Ovary (tissue), 3 donors: Measurements from ENCODE around the gene HSP90AB1.

Source experiments
- CTCF ChIP-seq, 3 donors: fragments of 450-650 bp in 2 of 3; fragments of 200-600 bp in 1 of 3; IDR thresholded peaks; one replicate each; pipeline versions ENCODE4 v1.5.1 to v1.8.0; 2016 to 2022; ENCODE audit warnings: antibody characterized with exemption in 3 of 3, mild to moderate bottlenecking in 1 of 3
- POLR2A ChIP-seq: fragments of 450-650 bp; IDR thresholded peaks from one replicate; pipeline ENCODE4 v1.6.1; 2017; ENCODE audit warnings: antibody characterized with exemption, mild to moderate bottlenecking, moderate library complexity
- donor health status: DM: no; HTN: no; CAD: no.

DNA sequence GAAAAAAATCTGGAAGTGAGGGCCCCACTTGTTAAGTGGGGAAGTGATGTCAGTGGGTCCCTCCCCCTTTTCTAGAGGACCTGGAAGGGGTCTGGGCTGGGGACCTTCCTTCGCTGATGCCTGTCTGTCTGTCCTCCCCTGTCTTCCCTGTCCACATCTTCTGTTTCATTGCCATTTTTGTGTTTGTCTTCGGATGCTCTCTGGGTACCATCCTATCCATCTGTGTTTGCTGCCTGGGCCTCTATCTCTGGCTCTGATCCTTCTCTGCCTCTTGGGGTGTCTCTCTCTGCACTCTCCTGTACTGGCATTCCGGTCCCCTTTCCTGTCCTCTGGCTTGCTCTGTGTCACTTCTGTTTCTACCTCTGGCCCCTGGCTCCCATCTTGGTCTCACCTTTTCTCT lies 25.6 kb downstream of the HSP90AB1 start:
- no peak for TF ChIP-seq CTCF (IDR thresholded peaks at IDR 0.05)
- TF ChIP-seq POLR2A = no peak
